RPMI7951 (cell line): Measurements from ENCODE around the gene HCFC1R1. TPM values are rescaled to one million over a fixed set of nuclear protein-coding genes. Genes with fewer than 3 reads are reported as not detected.
A peak's percentile ranks its signal among the peaks of the same experiment; 100 is the strongest.

Experiments
- DNase-seq: peaks from one replicate; pipeline ENCODE4 v3.0.0-alpha.2; 2012; ENCODE audit warnings: low read depth
- total RNA-seq: library from RNA; depleted of rRNA; stranded (reverse); fragments of >200 nt; shearing (Covaris generic); gene quantifications from 2 replicates; pipeline ENCODE4 v1.2.3, GENCODE V29; 2014

Gene HCFC1R1
- total RNA-seq, 1 experiment from 2014 or later, result 38.6 TPM

- no peak for DNase-seq
Measured at GRCh38 chr16:3001316-3001715, 22.4 kb downstream of the HCFC1R1 start.

GRCh38 chr16:3000540-3000939 is 23.2 kb downstream of the HCFC1R1 start:
- no peak for DNase-seq

GRCh38 chr16:2999929-3000328 is 23.8 kb downstream of the HCFC1R1 start:
- DNase-seq, result no peak

- no peak for DNase-seq
Measured at GRCh38 chr16:2996298-2996697, 27.4 kb downstream of the HCFC1R1 start.

- DNase-seq, result no peak
Measured at GRCh38 chr16:2992383-2993081, 31.2 kb downstream of the HCFC1R1 start.

GRCh38 chr16:2991566-2992261 is 32.0 kb downstream of the HCFC1R1 start:
- DNase-seq, result no peak

- DNase-seq, result no peak
Measured at GRCh38 chr16:2990891-2991290, 32.9 kb downstream of the HCFC1R1 start.

GRCh38 chr16:2988590-2989099 is 35.1 kb downstream of the HCFC1R1 start:
- DNase-seq, result no peak

- no peak for DNase-seq
Measured at GRCh38 chr16:2987833-2988232, 35.9 kb downstream of the HCFC1R1 start.

- DNase-seq, result no peak
Measured at GRCh38 chr16:2987286-2987685, 36.5 kb downstream of the HCFC1R1 start.

- no peak for DNase-seq
Measured at GRCh38 chr16:2986623-2987188, 37.0 kb downstream of the HCFC1R1 start.

- DNase-seq, result no peak
Measured at GRCh38 chr16:2985893-2986355, 37.8 kb downstream of the HCFC1R1 start.

- no peak for DNase-seq
Measured at GRCh38 chr16:2985462-2985861, 38.3 kb downstream of the HCFC1R1 start.

- DNase-seq, result peak; percentile 76
Measured at GRCh38 chr16:2983706-2984136, 40.0 kb downstream of the HCFC1R1 start.

GRCh38 chr16:2982402-2982801 is 41.3 kb downstream of the HCFC1R1 start:
- DNase-seq, result no peak

- DNase-seq, result no peak
Measured at GRCh38 chr16:2981899-2982250, 41.9 kb downstream of the HCFC1R1 start.

- no peak for DNase-seq
Measured at GRCh38 chr16:2981177-2981898, 42.4 kb downstream of the HCFC1R1 start.

- peak; percentile 81 for DNase-seq
Measured at GRCh38 chr16:2980227-2981176, 43.2 kb downstream of the HCFC1R1 start, which contains the start of gene PKMYT1. Gene PKMYT1, minus strand, starts transcription at chr16:2980446. Its CDS starts 789 bp downstream, at chr16:2979657.

- DNase-seq, result no peak
Measured at GRCh38 chr16:2979669-2980226, 44.0 kb downstream of the HCFC1R1 start.

- DNase-seq, result no peak
Measured at GRCh38 chr16:2977440-2977839, 46.3 kb downstream of the HCFC1R1 start.
